HCT116 (cell line): ENCODE data around the gene C11orf68. TPM values are rescaled to one million over a fixed set of nuclear protein-coding genes. Genes with fewer than 3 reads are reported as not detected.

Experiments used
- ATAC-seq: fragments of 200-7000 bp; cut with Tn5 transposase; 2 replicates; pipeline ENCODE4 v1.9.1; 2020; ENCODE audit warnings: mild to moderate bottlenecking, moderate library complexity
- BruUV-seq: library from RNA; stranded (reverse); fragments of 400-500 nt; replicated peaks from 2 replicates; lab custom pipeline; 2021; lab: Mats Ljungman, UMichigan
- CTCF ChIA-PET: fragments of 300-600 bp; sonication (Branson Sonifier 250); formaldehyde crosslinking; loops from one replicate; lab custom pipeline; 2021; ENCODE audit warnings: antibody characterized with exemption; lab: Charles Lee
- POLR2A ChIA-PET: fragments of 300-600, 350-600 bp; sonication (Branson Sonifier 250); formaldehyde crosslinking; loops from one replicate; lab custom pipeline; 2021; ENCODE audit warnings: antibody characterized with exemption; lab: Charles Lee
- RAD21 ChIA-PET, 2 experiments: fragments of 300-600 bp; sonication (Branson Sonifier 250); formaldehyde crosslinking; loops; one replicate each; lab custom pipeline; 2023; ENCODE audit warnings: low total read pairs in 2 of 2; ENCODE audit not compliant: uncharacterized antibody in 2 of 2, unreplicated experiment in 2 of 2, low non-redundant PET in 1 of 2; lab: Charles Lee
- DNase-seq: peaks from one replicate; pipeline ENCODE4 v3.0.0-alpha.2; 2010; ENCODE audit warnings: low read depth, low spot score
- H2AFZ ChIP-seq: fragments of 200-600 bp; shearing (Covaris generic), sonication (generic); 2 replicates; pipeline ENCODE4 v1.6.1; 2017; ENCODE audit warnings: low read depth, mixed run types, mixed read lengths, antibody characterized with exemption, low read length; ENCODE audit not compliant: poor library complexity, severe bottlenecking
- H3K27ac ChIP-seq: 2 replicates; pipeline ENCODE4 v1.5.1; 2012; ENCODE audit warnings: low read depth, low read length
- H3K27me3 ChIP-seq: fragments of 200-600 bp; sonication (generic); 2 replicates; pipeline ENCODE4 v1.6.1; 2016; ENCODE audit warnings: mixed run types, low read length, mixed read lengths; ENCODE audit not compliant: insufficient read depth
- H3K36me3 ChIP-seq, 2 experiments: fragments of 200-500 bp in 1 of 2; fragments of 200-600 bp in 1 of 2; sonication (Bioruptor generic) in 1 of 2; sonication (generic) in 1 of 2; 2 replicates each; pipeline versions ENCODE4 v1.5.1 to v1.6.1; 2014 to 2016; ENCODE audit warnings: low read length in 2 of 2, inconsistent platforms in 1 of 2, mixed read lengths in 1 of 2, mixed run types in 1 of 2; ENCODE audit not compliant: insufficient read depth in 2 of 2, control insufficient read depth in 1 of 2
- H3K4me1 ChIP-seq, 2 experiments: fragments of 200-600 bp in 1 of 2; sonication (generic) in 1 of 2; 2 replicates each; pipeline versions ENCODE4 v1.5.1 to v1.6.1; 2012 to 2017; ENCODE audit warnings: low read length in 2 of 2, inconsistent platforms in 1 of 2, mild to moderate bottlenecking in 1 of 2, mixed read lengths in 1 of 2, mixed run types in 1 of 2, moderate library complexity in 1 of 2; ENCODE audit not compliant: insufficient read depth in 2 of 2, control insufficient read depth in 1 of 2
- H3K4me2 ChIP-seq: fragments of 200-600 bp; sonication (generic); 2 replicates; pipeline ENCODE4 v1.6.1; 2017; ENCODE audit warnings: mixed run types, low read length, mixed read lengths
- H3K4me3 ChIP-seq, 2 experiments: fragments of 200-600 bp in 1 of 2; sonication (generic) in 1 of 2; replicated peaks in 1 of 2; 2 replicates each; pipeline ENCODE4 v1.5.1; 2011 to 2016; ENCODE audit warnings: low read length in 2 of 2, control low read depth in 1 of 2, low read depth in 1 of 2, mild to moderate bottlenecking in 1 of 2, mixed read lengths in 1 of 2, mixed run types in 1 of 2
- H3K79me2 ChIP-seq: fragments of 200-600 bp; sonication (generic); 2 replicates; pipeline ENCODE4 v1.6.1; 2017; ENCODE audit warnings: mild to moderate bottlenecking, mixed run types, low read length, moderate library complexity, mixed read lengths; ENCODE audit not compliant: insufficient read depth
- H3K9ac ChIP-seq: fragments of 200-600 bp; sonication (generic); 2 replicates; pipeline ENCODE4 v1.6.1; 2016; ENCODE audit warnings: low read length, mixed read lengths
- H3K9me2 ChIP-seq: fragments of 200-600 bp; sonication (generic), shearing (Covaris generic); 2 replicates; pipeline ENCODE4 v1.6.1; 2017; ENCODE audit warnings: mixed run types, mild to moderate bottlenecking, moderate library complexity; ENCODE audit not compliant: insufficient read depth
- H3K9me3 ChIP-seq, 2 experiments: fragments of 200-500 bp in 1 of 2; fragments of 200-600 bp in 1 of 2; sonication (Bioruptor generic) in 1 of 2; sonication (generic) in 1 of 2; 2 replicates each; pipeline ENCODE4 v1.6.1; 2014 to 2017; ENCODE audit warnings: low read length in 2 of 2, mixed read lengths in 2 of 2, inconsistent platforms in 1 of 2, low read depth in 1 of 2, mild to moderate bottlenecking in 1 of 2, mixed run types in 1 of 2, moderate library complexity in 1 of 2; ENCODE audit not compliant: control insufficient read depth in 1 of 2, insufficient read depth in 1 of 2
- H4K20me1 ChIP-seq: fragments of 200-600 bp; sonication (generic), shearing (Covaris generic); 2 replicates; pipeline ENCODE4 v1.6.1; 2017; ENCODE audit warnings: mixed run types, mild to moderate bottlenecking, moderate library complexity; ENCODE audit not compliant: insufficient read depth
- CEBPB ChIP-seq: IDR thresholded peaks from 2 replicates; pipeline ENCODE4 v1.6.1; 2012; ENCODE audit warnings: low read depth
- EGR1 ChIP-seq: IDR thresholded peaks from 2 replicates; pipeline ENCODE4 v1.6.1; 2012; ENCODE audit warnings: low read depth
- ELF1 ChIP-seq: IDR thresholded peaks from 2 replicates; pipeline ENCODE4 v1.6.1; 2012; ENCODE audit warnings: low read depth, borderline replicate concordance
- EZH2 ChIP-seq: fragments of 200-600 bp; sonication (generic); IDR thresholded peaks from 2 replicates; pipeline ENCODE4 v1.6.1; 2017; ENCODE audit warnings: antibody characterized with exemption, mixed run types
- EZH2phosphoT487 ChIP-seq: fragments of 200-600 bp; IDR thresholded peaks from 2 replicates; pipeline ENCODE4 v1.6.1; 2018; ENCODE audit warnings: antibody characterized with exemption, borderline replicate concordance
- FOSL1 ChIP-seq: IDR thresholded peaks from 2 replicates; pipeline ENCODE4 v1.6.1; 2012; ENCODE audit warnings: low read depth
- JUND ChIP-seq: IDR thresholded peaks from 2 replicates; pipeline ENCODE4 v1.6.1; 2012
- POLR2AphosphoS5 ChIP-seq: IDR thresholded peaks from 2 replicates; pipeline ENCODE4 v1.6.1; 2011; ENCODE audit warnings: mild to moderate bottlenecking, low read depth, low read length, moderate library complexity
- SRF ChIP-seq: IDR thresholded peaks from 2 replicates; pipeline ENCODE4 v1.6.1; 2012; ENCODE audit warnings: low read depth
- ZNF274 ChIP-seq: fragments of 200-500 bp; sonication (Bioruptor generic); IDR thresholded peaks from 2 replicates; pipeline ENCODE4 v1.6.1; 2014; ENCODE audit warnings: mild to moderate bottlenecking, low read depth, low read length, inconsistent platforms
- intact Hi-C: fragments of 100-400 bp; cut with micrococcal nuclease; formaldehyde crosslinking; loops from 2 replicates; pipeline ENCODE4 v1.10.0; 2022
- total RNA-seq: library from RNA; stranded (reverse); gene quantifications from one replicate; pipeline ENCODE4 v1.2.1, GENCODE V29; 2021; ENCODE audit not compliant: unreplicated experiment
- TF ChIP-seq, protein P1 (sequence below): IDR thresholded peaks from 2 replicates; pipeline ENCODE4 v1.6.1; 2011; ENCODE audit warnings: mild to moderate bottlenecking, low read length, moderate library complexity; ENCODE audit not compliant: insufficient replicate concordance; ENCODE audit errors: extremely low read depth
- TF ChIP-seq, protein P2 (sequence below), 3 experiments: fragments of 200-600 bp in 1 of 3; sonication (generic) in 1 of 3; IDR thresholded peaks in 2 of 3; conservative IDR thresholded peaks in 1 of 3; 2 replicates each; pipeline ENCODE4 v1.5.1; 2012 to 2017; ENCODE audit warnings: low read depth in 2 of 3, low read length in 2 of 3, antibody characterized with exemption in 1 of 3, borderline replicate concordance in 1 of 3, control low read depth in 1 of 3, mild to moderate bottlenecking in 1 of 3, mixed read lengths in 1 of 3, mixed run types in 1 of 3, moderate library complexity in 1 of 3; ENCODE audit not compliant: insufficient read depth in 1 of 3

C11orf68 gene
- total RNA-seq, 1 experiment from 2014 or later: 49.8 TPM

DNA sequence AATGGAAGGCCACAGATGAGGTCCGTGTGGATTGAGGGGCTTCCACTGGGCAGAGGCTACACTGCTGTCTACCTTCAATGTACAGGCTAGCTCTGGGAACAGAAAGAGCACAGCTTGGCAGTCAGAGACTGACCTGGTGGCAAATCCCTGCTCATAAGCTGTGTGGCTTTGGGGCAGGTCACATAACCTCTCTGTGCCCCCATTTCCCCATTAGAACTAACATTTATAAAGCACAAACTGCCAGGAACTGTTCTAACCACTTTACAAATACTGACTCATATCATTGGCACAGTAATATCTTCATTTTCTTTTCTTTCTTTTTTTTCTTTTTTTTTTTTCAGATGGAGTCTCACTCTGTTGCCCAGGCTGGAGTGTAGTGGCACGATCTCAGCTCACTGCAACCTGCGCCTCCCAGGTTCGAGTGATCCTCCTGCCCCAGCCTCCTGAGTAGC is 21.8 kb downstream of the C11orf68 start:
- ChIA-PET POLR2A (interaction anchor here (1.4 to 10.9 kb wide), 4 partner anchors 7 to 18 kb away, joined by 4 to 124 read pairs (median 15); partner anchors contain the start of genes CCDC85B and FIBP), RAD21 (no interaction called here), CTCF (interaction anchor here (1.0 kb wide), 1 partner anchor 9 kb away, joined by 3 read pairs; the partner anchor contains the start of gene FIBP)
- H3K4me1 ChIP-seq: peaks cover 26 to 79% of the 10 kb centered on the region in 2 experiments
- peaks cover 31% of the 10 kb centered on the region; the same call in 1 of the 2 replicates for H4K20me1 ChIP-seq
- H2AFZ ChIP-seq: no peak overlapping the region
- H3K27ac ChIP-seq: peak overlapping the region; percentile 99
- no peak for TF ChIP-seq CEBPB
- TF ChIP-seq POLR2AphosphoS5: peak; percentile 11; the same call in 1 of the 2 replicates
- H3K9me2 ChIP-seq: no peaks in the 10 kb centered on the region
- H3K9me3 ChIP-seq: no peaks in the 10 kb centered on the region
- peaks cover 86% of the 10 kb centered on the region for H3K79me2 ChIP-seq
- DNase-seq (no peak), ATAC-seq (no peak)
- peak overlapping the region; percentile 71 for H3K4me2 ChIP-seq
- peaks cover 10 to 52% of the 10 kb centered on the region in 2 experiments; a peak in 3 of 4 replicates for H3K36me3 ChIP-seq
- peak overlapping the region in 1 of 2 experiments; percentile 90; a peak in 1 of 4 replicates for H3K4me3 ChIP-seq
- H3K27me3 ChIP-seq: no peaks in the 10 kb centered on the region
- H3K9ac ChIP-seq: peak overlapping the region; percentile 99
- intact Hi-C loops: no loop called here
- BruUV-seq: no TSS peak

DNA sequence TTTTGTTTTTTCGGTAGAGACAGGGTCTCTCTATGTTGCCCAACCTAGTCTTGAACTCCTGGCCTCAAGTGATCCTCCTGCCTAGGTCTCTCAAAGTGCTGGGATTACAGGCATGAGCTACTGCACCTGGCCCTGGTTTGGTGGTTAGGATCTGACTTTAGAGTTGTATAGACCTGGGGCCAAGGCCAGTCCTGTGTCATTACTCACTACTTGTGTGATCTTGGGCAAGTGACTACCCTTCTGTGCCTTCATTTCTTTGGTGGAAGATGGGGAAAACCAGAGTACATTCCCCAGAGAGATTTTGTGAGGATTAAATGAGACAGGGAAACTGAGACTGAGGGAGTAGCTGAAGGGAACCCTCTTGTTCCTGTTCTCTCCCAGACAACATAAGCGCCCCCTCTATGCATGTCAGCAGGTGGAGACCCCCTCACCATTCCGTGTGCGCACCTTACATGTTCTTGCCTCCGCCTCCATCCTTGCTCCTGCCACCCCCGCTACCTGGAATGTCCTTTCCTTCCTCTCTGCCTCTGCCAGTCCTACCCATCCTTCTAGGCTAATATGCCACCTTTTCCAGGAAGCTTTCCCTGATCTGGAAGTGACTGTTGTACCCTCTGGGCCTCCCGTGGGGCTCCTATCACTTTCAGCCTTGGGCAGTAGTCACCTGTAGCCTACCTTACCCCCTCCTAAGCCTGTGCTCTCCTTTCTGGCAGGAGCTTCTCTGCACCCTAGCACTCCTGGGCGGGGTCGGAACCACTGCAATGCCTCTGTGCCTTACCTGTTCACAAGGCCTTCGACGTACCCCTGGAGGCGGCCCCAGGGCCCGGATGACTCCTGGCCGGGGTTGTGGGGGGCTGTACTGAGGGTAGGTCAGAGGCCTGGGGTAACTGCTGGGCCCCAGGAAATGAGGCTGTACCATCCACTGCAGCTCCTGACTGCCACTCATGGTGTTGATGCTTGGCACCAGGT is 22.5 kb downstream of the C11orf68 start:
- no peaks in the 10 kb centered on the region for H3K27me3 ChIP-seq
- no TSS peak for BruUV-seq
- peaks cover 90% of the 10 kb centered on the region for H3K79me2 ChIP-seq
- DNase-seq (no peak), ATAC-seq (no peak)
- intact Hi-C loops: no loop called here
- no peaks in the 10 kb centered on the region for H3K9me3 ChIP-seq
- H3K4me3 ChIP-seq: peak overlapping the region in 1 of 2 experiments; percentile 11; a peak in 1 of 4 replicates
- H3K9me2 ChIP-seq: no peaks in the 10 kb centered on the region
- H3K9ac ChIP-seq: peak overlapping the region; percentile 99
- H2AFZ ChIP-seq: no peak overlapping the region
- H3K4me1 ChIP-seq: peaks cover 22 to 79% of the 10 kb centered on the region in 2 experiments
- POLR2A ChIA-PET: interaction anchor here (1.4 to 3.6 kb wide), 5 partner anchors 10 to 22 kb away, joined by 4 to 24 read pairs (median 6); no protein-coding TSS in a partner anchor
- peaks cover 10 to 52% of the 10 kb centered on the region in 2 experiments; a peak in 3 of 4 replicates for H3K36me3 ChIP-seq
- peak overlapping the region; percentile 71 for H3K4me2 ChIP-seq
- RAD21 ChIA-PET: no interaction called here
- peak overlapping the region; percentile 99 for H3K27ac ChIP-seq
- H4K20me1 ChIP-seq: peaks cover 31% of the 10 kb centered on the region; the same call in 1 of the 2 replicates
- CTCF ChIA-PET: interaction anchor here (1.0 kb wide), 1 partner anchor 8 kb away, joined by 3 read pairs; the partner anchor contains the start of gene FIBP
- no peak for TF ChIP-seq ZNF274
- no peak for TF ChIP-seq EZH2
- no peak for TF ChIP-seq JUND
- TF ChIP-seq, protein P1, sequence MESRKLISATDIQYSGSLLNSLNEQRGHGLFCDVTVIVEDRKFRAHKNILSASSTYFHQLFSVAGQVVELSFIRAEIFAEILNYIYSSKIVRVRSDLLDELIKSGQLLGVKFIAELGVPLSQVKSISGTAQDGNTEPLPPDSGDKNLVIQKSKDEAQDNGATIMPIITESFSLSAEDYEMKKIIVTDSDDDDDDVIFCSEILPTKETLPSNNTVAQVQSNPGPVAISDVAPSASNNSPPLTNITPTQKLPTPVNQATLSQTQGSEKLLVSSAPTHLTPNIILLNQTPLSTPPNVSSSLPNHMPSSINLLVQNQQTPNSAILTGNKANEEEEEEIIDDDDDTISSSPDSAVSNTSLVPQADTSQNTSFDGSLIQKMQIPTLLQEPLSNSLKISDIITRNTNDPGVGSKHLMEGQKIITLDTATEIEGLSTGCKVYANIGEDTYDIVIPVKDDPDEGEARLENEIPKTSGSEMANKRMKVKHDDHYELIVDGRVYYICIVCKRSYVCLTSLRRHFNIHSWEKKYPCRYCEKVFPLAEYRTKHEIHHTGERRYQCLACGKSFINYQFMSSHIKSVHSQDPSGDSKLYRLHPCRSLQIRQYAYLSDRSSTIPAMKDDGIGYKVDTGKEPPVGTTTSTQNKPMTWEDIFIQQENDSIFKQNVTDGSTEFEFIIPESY: no peak
- no peak for TF ChIP-seq SRF
- no peak for TF ChIP-seq FOSL1
- TF ChIP-seq ELF1: no peak
- no peak for TF ChIP-seq EGR1
- TF ChIP-seq, protein P2, sequence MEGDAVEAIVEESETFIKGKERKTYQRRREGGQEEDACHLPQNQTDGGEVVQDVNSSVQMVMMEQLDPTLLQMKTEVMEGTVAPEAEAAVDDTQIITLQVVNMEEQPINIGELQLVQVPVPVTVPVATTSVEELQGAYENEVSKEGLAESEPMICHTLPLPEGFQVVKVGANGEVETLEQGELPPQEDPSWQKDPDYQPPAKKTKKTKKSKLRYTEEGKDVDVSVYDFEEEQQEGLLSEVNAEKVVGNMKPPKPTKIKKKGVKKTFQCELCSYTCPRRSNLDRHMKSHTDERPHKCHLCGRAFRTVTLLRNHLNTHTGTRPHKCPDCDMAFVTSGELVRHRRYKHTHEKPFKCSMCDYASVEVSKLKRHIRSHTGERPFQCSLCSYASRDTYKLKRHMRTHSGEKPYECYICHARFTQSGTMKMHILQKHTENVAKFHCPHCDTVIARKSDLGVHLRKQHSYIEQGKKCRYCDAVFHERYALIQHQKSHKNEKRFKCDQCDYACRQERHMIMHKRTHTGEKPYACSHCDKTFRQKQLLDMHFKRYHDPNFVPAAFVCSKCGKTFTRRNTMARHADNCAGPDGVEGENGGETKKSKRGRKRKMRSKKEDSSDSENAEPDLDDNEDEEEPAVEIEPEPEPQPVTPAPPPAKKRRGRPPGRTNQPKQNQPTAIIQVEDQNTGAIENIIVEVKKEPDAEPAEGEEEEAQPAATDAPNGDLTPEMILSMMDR (IDR thresholded peaks at IDR 0.05 in 2 of 3, conservative IDR thresholded peaks at IDR 0.05 in 1 of 3; ENCODE audit: borderline replicate concordance in 1 of 3, insufficient read depth in 1 of 3, low read depth in 2 of 3, low read length in 2 of 3): no peak
- TF ChIP-seq EZH2phosphoT487: no peak
- no peak for TF ChIP-seq POLR2AphosphoS5
